Smooth muscle cell (in vitro differentiated cells): ENCODE results near the gene CABP5. TPM values are rescaled to one million over a fixed set of nuclear protein-coding genes. Genes with fewer than 3 reads are reported as not detected.
A peak's percentile ranks its signal among the peaks of the same experiment; 100 is the strongest.

Experiments used
- DNase-seq: peaks from one replicate; lab custom pipeline; 2025; ENCODE audit not compliant: unreplicated experiment; lab: John Stamatoyannopoulos, UW
- H2AFZ ChIP-seq: fragments of 200-600 bp; sonication (generic); 2 replicates; pipeline ENCODE4 v1.6.0; 2016; ENCODE audit warnings: antibody characterized with exemption, low read depth, mild to moderate bottlenecking
- H3F3A ChIP-seq: fragments of 200-600 bp; sonication (generic); 2 replicates; pipeline ENCODE4 v1.6.0; 2017; ENCODE audit warnings: antibody characterized with exemption, low read depth
- H3K27ac ChIP-seq: fragments of 200-600 bp; sonication (generic); 2 replicates; pipeline ENCODE4 v1.5.1; 2016; ENCODE audit warnings: low read depth, mild to moderate bottlenecking
- H3K27me3 ChIP-seq: fragments of 200-600 bp; sonication (generic); 2 replicates; pipeline ENCODE4 v1.6.1; 2016; ENCODE audit warnings: low read depth, mild to moderate bottlenecking
- H3K36me3 ChIP-seq: fragments of 200-600 bp; sonication (generic); 2 replicates; pipeline ENCODE4 v1.5.1; 2016; ENCODE audit warnings: low read depth
- H3K4me1 ChIP-seq: fragments of 200-600 bp; sonication (generic); 2 replicates; pipeline ENCODE4 v1.5.1; 2016; ENCODE audit warnings: low read depth
- H3K4me2 ChIP-seq: fragments of 200-600 bp; sonication (generic); 2 replicates; pipeline ENCODE4 v1.6.0; 2016; ENCODE audit warnings: mild to moderate bottlenecking
- H3K4me3 ChIP-seq: fragments of 200-600 bp; sonication (generic); 2 replicates; pipeline ENCODE4 v1.5.1; 2016; ENCODE audit warnings: mild to moderate bottlenecking
- H3K79me2 ChIP-seq: fragments of 200-600 bp; sonication (generic); 2 replicates; pipeline ENCODE4 v1.6.0; 2016; ENCODE audit warnings: low read depth, mild to moderate bottlenecking
- H3K9ac ChIP-seq: fragments of 200-600 bp; sonication (generic); 2 replicates; pipeline ENCODE4 v1.6.0; 2016; ENCODE audit warnings: low read depth
- H3K9me3 ChIP-seq: fragments of 200-600 bp; sonication (generic); replicated peaks from 2 replicates; pipeline ENCODE4 v1.5.1; 2016; ENCODE audit warnings: low read depth
- H4K20me1 ChIP-seq: fragments of 200-600 bp; sonication (generic); 2 replicates; pipeline ENCODE4 v1.6.0; 2016; ENCODE audit warnings: low read depth
- CTCF ChIP-seq: fragments of 200-600 bp; sonication (generic); IDR thresholded peaks from 2 replicates; pipeline ENCODE4 v1.5.1; 2017; ENCODE audit warnings: borderline replicate concordance, mild to moderate bottlenecking, antibody characterized with exemption; ENCODE audit not compliant: insufficient read depth, poor library complexity, severe bottlenecking
- WGBS: methylation state at CpG from one replicate; pipeline ENCODE4 v1.1.7; 2016; ENCODE audit warnings: low lambda C conversion rate; 5-methylcytosine and 5-hydroxymethylcytosine counted together
- polyA plus RNA-seq: library from polyadenylated mRNA; unstranded; fragments of >200 nt; fragmentation: Nextera tagmentation; extraction: Ambion mirVana; gene quantifications from 2 replicates; pipeline ENCODE4 v1.2.1, GENCODE V29; 2016
- total RNA-seq: library from RNA; depleted of rRNA; stranded (reverse); fragments of >200 nt; gene quantifications from 2 replicates; pipeline ENCODE4 v1.2.3, GENCODE V29; 2014

Gene CABP5
- total and polyA plus RNA-seq, 2 experiments from 2014 or later = not detected

GRCh38 chr19:48006762-48007161, 37.1 kb downstream of the CABP5 start:
- no peak overlapping the region for H3K4me3 ChIP-seq
- H3K79me2 ChIP-seq = no peaks in the 10 kb centered on the region
- no peaks in the 10 kb centered on the region for H3K36me3 ChIP-seq
- H3K27ac ChIP-seq = no peak overlapping the region
- H2AFZ ChIP-seq = no peak overlapping the region
- peak; percentile 15 for TF ChIP-seq CTCF
- DNase-seq = no peak
- no peak overlapping the region for H3K4me2 ChIP-seq
- H3F3A ChIP-seq = no peaks in the 10 kb centered on the region
- H4K20me1 ChIP-seq = no peaks in the 10 kb centered on the region
- no peak overlapping the region for H3K9ac ChIP-seq
- WGBS = 76% methylated on average over 6 of the region's 6 CpGs
- H3K9me3 ChIP-seq = peaks cover 7% of the 10 kb centered on the region
- no peaks in the 10 kb centered on the region for H3K27me3 ChIP-seq
- H3K4me1 ChIP-seq = no peaks in the 10 kb centered on the region

- Histone ChIP-seq H2AFZ (no peak overlapping the region), H3K4me2 (no peak overlapping the region), H3K36me3 (no peaks in the 10 kb centered on the region), H3K4me1 (no peaks in the 10 kb centered on the region), H3F3A (no peaks in the 10 kb centered on the region), H4K20me1 (no peaks in the 10 kb centered on the region), H3K9ac (no peak overlapping the region), H3K9me3 (peaks cover 4% of the 10 kb centered on the region), H3K27me3 (no peaks in the 10 kb centered on the region), H3K79me2 (no peaks in the 10 kb centered on the region), H3K4me3 (no peak overlapping the region), H3K27ac (no peak overlapping the region)
- 88% methylated on average over 6 of the region's 6 CpGs for WGBS
- no peak for DNase-seq
- TF ChIP-seq CTCF = no peak
Observed at GRCh38 chr19:48004236-48004635, 39.6 kb downstream of the CABP5 start.

GRCh38 chr19:48000846-48001245, 43.0 kb downstream of the CABP5 start:
- no peak overlapping the region for H2AFZ ChIP-seq
- no peak overlapping the region for H3K9ac ChIP-seq
- no peaks in the 10 kb centered on the region for H3K27me3 ChIP-seq
- no peak overlapping the region for H3K27ac ChIP-seq
- no peak overlapping the region for H3K4me3 ChIP-seq
- no peak for TF ChIP-seq CTCF
- no peaks in the 10 kb centered on the region for H4K20me1 ChIP-seq
- H3K36me3 ChIP-seq = no peaks in the 10 kb centered on the region
- no peaks in the 10 kb centered on the region for H3K9me3 ChIP-seq
- H3K4me1 ChIP-seq = no peaks in the 10 kb centered on the region
- H3K79me2 ChIP-seq = no peaks in the 10 kb centered on the region
- no peaks in the 10 kb centered on the region for H3F3A ChIP-seq
- DNase-seq = no peak
- 75% methylated on average over 6 of the region's 6 CpGs for WGBS
- no peak overlapping the region for H3K4me2 ChIP-seq

GRCh38 chr19:47998800-47999199, 45.1 kb downstream of the CABP5 start:
- H4K20me1 ChIP-seq = no peaks in the 10 kb centered on the region
- DNase-seq = no peak
- H3K9ac ChIP-seq = no peak overlapping the region
- no peak overlapping the region for H2AFZ ChIP-seq
- no peak for TF ChIP-seq CTCF
- no peaks in the 10 kb centered on the region for H3K27me3 ChIP-seq
- no peaks in the 10 kb centered on the region for H3F3A ChIP-seq
- no peak overlapping the region for H3K4me3 ChIP-seq
- no peak overlapping the region for H3K27ac ChIP-seq
- H3K79me2 ChIP-seq = no peaks in the 10 kb centered on the region
- H3K36me3 ChIP-seq = no peaks in the 10 kb centered on the region
- H3K9me3 ChIP-seq = no peaks in the 10 kb centered on the region
- H3K4me2 ChIP-seq = no peak overlapping the region
- H3K4me1 ChIP-seq = no peaks in the 10 kb centered on the region
- WGBS = 89% methylated on average over 6 of the region's 6 CpGs
